Endothelial cell of hepatic sinusoid (primary cell): Measurements from ENCODE around the gene RFX8.
"Not testable (repeated sequence)": the region's sequence is repeated elsewhere in the genome, so short reads cannot be mapped to it uniquely, and the experiment has no call there.

Source experiments
- in situ Hi-C: cut with HindIII; loops from 2 replicates; pipeline ENCODE4 v1.10.0; 2017; ENCODE audit warnings: low sequenced_read_pairs

Gene RFX8

GRCh38 chr2:101442042-101442666, 32.8 kb downstream of the RFX8 start:
- in situ Hi-C loops, result no loop called here

- in situ Hi-C loops, result no loop called here
Measured at GRCh38 chr2:101440127-101440738, 34.7 kb downstream of the RFX8 start.

- in situ Hi-C loops, result no loop called here
Measured at GRCh38 chr2:101439716-101440115, 35.2 kb downstream of the RFX8 start.

GRCh38 chr2:101438555-101438954, 36.4 kb downstream of the RFX8 start:
- in situ Hi-C loops, result not testable (repeated sequence)

- in situ Hi-C loops, result no loop called here
Measured at GRCh38 chr2:101435001-101435862, 39.7 kb downstream of the RFX8 start.

DNA sequence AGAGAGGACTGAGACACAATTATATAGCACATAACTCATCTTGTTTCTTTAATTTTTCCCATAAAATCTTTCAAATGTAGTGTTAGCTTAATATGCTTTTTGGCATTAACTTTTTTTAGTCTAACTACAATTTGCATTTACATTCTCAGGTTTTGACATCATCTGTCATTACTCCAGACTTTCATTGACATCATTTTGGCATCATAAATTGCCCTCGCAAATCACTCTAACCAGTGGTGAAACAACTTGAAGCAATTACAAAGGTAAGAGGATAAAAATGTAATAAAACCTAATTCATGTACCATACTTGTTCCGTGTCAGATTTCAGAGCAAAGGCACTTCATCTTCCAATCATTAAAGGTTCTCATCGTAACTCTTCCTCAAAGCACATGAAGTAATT, 41.4 kb downstream of the RFX8 start:
- in situ Hi-C loops, result no loop called here

- in situ Hi-C loops, result no loop called here
Measured at GRCh38 chr2:101432411-101433181, 42.3 kb downstream of the RFX8 start.

- in situ Hi-C loops, result no loop called here
Measured at GRCh38 chr2:101431486-101431885, 43.4 kb downstream of the RFX8 start.

DNA sequence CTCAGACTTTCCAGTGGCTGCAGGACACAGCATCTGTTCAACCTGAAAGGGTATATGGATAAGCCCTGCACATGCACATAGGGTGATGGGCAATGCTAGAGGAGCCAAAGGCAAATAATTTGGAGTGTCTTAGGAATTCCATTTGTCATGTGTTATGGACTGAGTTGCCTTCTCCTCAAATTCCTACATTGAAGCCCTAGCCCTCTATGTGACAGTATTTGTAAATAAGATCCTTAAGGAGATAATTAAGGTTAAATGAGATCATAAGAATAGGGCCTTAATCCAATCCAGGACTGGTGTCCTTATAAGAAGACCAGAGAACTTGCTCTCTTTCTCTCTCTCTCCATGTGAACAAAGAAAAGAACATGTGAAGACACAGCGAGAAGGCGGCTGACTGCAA, 44.8 kb downstream of the RFX8 start:
- in situ Hi-C loops, result no loop called here

DNA sequence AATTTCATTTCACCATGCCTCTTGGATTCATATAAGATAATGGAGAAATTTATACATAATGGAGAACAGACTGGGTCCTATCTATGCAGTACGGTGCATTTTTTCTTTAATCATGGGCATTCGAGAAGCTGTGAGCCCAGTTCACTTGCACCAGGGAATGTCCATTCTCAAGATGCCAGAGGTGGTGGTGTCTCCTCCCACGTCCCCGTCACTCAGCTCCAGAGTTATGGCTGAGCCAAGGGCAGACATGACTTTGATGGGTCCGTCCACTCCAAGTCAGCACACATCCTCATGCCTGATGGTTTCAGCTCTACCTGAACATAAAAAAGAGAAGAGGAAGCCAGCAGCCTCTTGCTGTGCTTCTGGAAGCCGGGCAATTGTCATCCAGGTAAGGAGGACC, 45.5 kb downstream of the RFX8 start:
- in situ Hi-C loops, result no loop called here

DNA sequence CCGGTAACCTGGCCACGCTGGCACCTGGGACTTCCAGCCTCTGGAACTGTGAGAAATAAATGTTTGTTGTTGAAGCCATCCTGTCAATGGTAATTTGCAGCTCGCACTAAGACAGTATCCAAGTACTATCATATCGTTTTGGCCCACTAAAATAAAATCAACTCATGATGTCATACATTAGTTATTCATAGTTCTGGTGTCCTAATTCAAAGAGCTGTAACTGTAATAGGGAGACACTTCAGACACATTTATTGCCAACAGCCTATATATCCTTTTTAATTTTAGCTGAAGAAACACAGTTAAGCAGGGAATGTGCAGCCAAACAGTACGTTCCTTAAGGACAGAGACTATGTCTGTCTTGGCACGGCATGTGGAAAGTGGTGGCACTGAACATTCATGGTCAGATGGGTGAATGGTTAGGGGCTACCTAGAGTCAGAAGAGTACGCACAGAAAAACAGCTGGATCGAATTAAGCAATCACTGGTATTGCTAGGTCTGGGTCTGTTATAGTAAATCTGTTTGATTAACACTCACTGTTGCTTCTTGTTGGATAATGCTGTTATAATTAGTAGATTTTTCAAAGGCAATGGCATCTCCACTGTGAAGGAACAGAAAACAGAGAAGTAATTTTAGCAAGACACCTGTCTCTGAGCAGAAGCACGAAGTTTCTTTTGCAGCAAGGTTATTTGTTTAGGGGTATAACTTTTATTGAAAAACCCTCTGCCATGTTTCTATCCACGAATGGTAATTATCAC, 46.3 kb downstream of the RFX8 start:
- in situ Hi-C loops, result no loop called here

DNA sequence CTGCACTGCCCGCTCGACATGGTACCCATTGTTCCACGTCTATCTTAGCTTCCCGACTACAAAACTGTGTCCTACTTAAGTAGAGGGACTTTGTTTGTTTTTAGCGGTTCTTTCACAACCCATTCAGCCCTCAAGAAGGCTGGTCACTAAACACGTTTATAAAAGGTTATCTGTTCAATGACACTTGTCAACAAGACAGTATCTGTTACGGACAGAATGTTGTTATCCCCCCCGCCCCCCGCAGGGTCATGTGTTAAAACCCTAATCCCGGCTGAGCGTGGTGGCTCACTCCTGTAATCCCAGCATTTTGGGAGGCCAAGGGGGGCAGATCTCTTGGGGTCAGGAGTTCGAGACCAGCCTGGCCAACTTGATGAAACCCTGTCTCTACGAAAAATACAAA, 47.2 kb downstream of the RFX8 start:
- in situ Hi-C loops, result no loop called here

DNA sequence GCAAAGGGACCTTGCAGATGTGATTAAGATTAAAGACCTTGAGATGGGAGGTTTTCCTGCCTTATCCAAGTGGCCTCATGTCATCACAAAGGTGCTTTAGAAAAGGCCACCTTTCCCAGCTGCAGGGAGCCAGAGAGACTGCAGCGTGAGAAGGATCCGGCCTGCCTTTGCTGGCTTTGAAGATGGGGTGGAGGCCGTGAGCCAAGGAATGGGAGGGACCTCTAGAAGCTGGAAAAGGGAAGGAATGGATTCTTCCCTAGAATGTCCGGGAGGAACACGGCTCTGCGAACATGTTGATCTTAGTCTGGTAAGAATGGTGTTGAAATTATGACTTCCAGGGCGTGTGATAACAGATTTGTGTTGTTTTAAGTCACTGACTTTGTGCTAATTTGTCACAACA, 47.7 kb downstream of the RFX8 start:
- in situ Hi-C loops, result no loop called here

GRCh38 chr2:101426822-101427221, 48.1 kb downstream of the RFX8 start:
- in situ Hi-C loops, result no loop called here

- in situ Hi-C loops, result no loop called here
Measured at GRCh38 chr2:101420623-101421022, 54.3 kb downstream of the RFX8 start.

DNA sequence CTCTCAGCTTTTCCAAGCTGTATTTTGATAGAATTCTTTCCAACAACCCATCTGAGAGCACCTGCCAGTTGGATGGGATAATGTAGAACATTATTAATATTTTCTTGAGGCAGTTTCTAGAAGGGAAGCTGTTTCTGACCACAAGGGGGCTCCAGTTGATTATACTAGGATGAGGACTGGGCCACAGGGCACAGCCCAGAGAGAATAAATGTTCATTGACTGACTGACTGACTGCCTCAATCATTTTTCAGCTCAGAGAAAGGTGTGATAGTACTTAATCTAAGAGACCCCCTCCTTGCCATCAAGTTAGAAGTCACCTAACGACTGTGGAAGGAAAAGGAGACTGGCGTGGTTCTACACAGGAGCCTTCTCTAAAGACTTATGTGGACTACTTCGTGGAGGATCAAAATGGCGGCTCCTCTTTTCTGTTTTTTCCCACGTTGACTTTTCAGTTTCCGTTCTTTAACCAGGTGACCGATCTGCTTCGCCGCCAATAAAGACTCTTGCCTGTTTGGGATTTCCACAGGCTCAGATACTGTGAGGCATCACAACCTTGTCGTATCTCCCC, 55.7 kb downstream of the RFX8 start:
- in situ Hi-C loops, result loop anchor here (5.0 kb wide), 1 partner anchor 47 kb away; no protein-coding TSS in a partner anchor

DNA sequence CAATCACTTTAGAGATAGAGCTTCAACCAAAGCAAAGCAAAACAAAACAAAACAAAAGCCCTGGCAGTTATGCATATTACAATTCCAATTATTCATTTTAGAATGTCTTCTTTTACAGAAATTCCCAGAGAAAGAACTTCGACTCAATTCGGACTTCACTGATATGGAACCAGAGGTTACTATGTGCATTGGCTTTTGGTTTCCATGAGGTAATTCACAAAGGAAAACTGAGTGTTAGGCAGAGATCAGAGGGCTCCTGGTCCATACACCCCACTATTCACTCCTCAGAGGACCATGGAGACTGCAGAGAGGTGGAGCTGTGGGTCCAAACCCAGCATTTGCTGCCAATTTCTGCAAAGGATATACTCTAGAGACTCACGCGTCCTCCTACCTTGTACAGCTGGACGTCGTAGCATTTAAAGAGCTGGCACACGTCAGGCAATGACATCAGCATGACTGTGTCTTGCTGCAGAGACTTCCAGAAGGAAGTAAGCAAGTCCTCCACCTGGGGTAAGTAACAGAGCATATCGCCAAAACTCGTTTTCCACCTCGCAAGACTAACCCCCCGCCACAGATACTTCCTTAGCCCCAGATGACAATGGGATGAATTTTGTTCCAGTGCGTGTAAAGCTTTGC, 56.3 kb downstream of the RFX8 start:
- in situ Hi-C loops, result loop anchor here (5.0 kb wide), 1 partner anchor 46 kb away; no protein-coding TSS in a partner anchor

DNA sequence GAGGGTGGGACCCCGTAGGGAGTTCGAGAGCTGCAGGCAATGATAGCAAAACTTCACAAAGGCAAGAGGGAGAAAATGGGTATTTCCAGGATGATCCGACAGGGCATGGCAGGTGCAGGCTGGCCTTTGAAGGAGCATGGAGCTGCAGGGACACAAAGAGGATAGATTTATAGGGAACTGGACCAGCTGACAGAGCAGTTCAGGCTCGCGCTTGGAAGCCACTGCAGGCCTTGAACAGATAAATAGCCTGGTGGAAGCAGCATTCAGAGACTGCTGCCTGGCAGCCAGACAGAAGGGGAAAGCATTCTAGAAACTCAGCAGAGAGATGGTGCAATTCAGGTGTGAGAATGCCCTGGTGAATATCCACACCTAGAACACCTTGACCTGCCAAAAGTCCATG, 58.3 kb downstream of the RFX8 start:
- in situ Hi-C loops, result loop anchor here (5.0 kb wide), 1 partner anchor 44 kb away; no protein-coding TSS in a partner anchor

DNA sequence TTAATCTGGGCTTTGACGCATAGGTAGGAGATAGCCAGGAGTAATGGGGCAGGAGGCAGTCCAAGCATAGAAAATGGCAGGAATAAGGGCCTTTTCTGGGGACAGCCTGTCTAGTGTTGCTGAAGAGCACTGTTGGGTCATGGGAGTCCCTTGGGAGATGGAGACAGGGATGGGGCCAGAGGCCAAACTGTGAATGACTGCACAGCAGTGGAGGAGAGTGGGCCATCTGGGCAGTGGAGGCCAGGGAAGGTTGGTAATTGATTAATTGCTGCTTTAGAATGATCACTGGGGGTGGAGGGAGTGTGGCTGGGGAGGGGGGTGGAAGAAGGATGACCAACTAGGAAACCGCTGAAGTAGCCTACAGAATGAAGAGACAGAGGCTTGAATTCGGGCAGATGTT, 59.0 kb downstream of the RFX8 start:
- in situ Hi-C loops, result loop anchor here (5.0 kb wide), 1 partner anchor 44 kb away; no protein-coding TSS in a partner anchor
